OCI-LY7 (cell line): ENCODE measurements around the gene AP3M1. TPM values are rescaled to one million over a fixed set of nuclear protein-coding genes. Genes with fewer than 3 reads are reported as not detected.

Experiments used
- BruUV-seq: library from RNA; stranded (reverse); fragments of 400-500 nt; replicated peaks from 2 replicates; lab custom pipeline; 2021; lab: Mats Ljungman, UMichigan
- CTCF ChIA-PET: fragments of 300-600 bp; sonication (Branson Sonifier 250); formaldehyde crosslinking; loops from one replicate; lab custom pipeline; 2022; ENCODE audit warnings: antibody characterized with exemption; ENCODE audit not compliant: unreplicated experiment; lab: Charles Lee
- POLR2A ChIA-PET: fragments of 300-600 bp; sonication (Branson Sonifier 250); formaldehyde crosslinking; loops from one replicate; lab custom pipeline; 2022; ENCODE audit warnings: antibody characterized with exemption; lab: Charles Lee
- DNase-seq: peaks from one replicate; pipeline ENCODE4 v3.0.0-alpha.2; 2015; ENCODE audit warnings: low spot score
- H2AFZ ChIP-seq: fragments of 200-600 bp; sonication (generic), shearing (Covaris generic); 2 replicates; pipeline ENCODE4 v1.6.1; 2014; ENCODE audit warnings: mild to moderate bottlenecking, antibody characterized with exemption, low read length, moderate library complexity
- H3K27ac ChIP-seq: fragments of 200-600 bp; sonication (generic); 2 replicates; pipeline ENCODE4 v1.5.1; 2014; ENCODE audit warnings: mixed run types, low read depth, mild to moderate bottlenecking, moderate library complexity, low read length, inconsistent platforms; ENCODE audit not compliant: poor library complexity, severe bottlenecking
- H3K36me3 ChIP-seq: fragments of 200-600 bp; sonication (generic); 2 replicates; pipeline ENCODE4 v1.6.1; 2014; ENCODE audit warnings: mild to moderate bottlenecking, antibody characterized with exemption, low read length, moderate library complexity, mixed read lengths; ENCODE audit not compliant: insufficient read depth
- H3K4me1 ChIP-seq: fragments of 200-600 bp; sonication (generic); 2 replicates; pipeline ENCODE4 v1.5.1; 2014; ENCODE audit warnings: mild to moderate bottlenecking, low read length; ENCODE audit not compliant: insufficient read depth, poor library complexity, severe bottlenecking
- H3K4me2 ChIP-seq: fragments of 200-600 bp; sonication (generic); 2 replicates; pipeline ENCODE4 v1.6.1; 2014; ENCODE audit warnings: mild to moderate bottlenecking, low read length
- H3K4me3 ChIP-seq: fragments of 200-600 bp; sonication (generic); 2 replicates; pipeline ENCODE4 v1.5.1; 2014; ENCODE audit warnings: mild to moderate bottlenecking, low read depth, low read length; ENCODE audit not compliant: poor library complexity, severe bottlenecking
- H3K79me2 ChIP-seq: fragments of 200-600 bp; sonication (generic); 2 replicates; pipeline ENCODE4 v1.6.1; 2016; ENCODE audit warnings: low read depth, mild to moderate bottlenecking, low read length, moderate library complexity, mixed read lengths; ENCODE audit not compliant: insufficient read depth
- H3K9me2 ChIP-seq: fragments of 200-600 bp; sonication (generic); 2 replicates; pipeline ENCODE4 v1.6.1; 2016; ENCODE audit warnings: mild to moderate bottlenecking, low read length, mixed read lengths; ENCODE audit not compliant: insufficient read depth
- H3K9me3 ChIP-seq: fragments of 200-600 bp; sonication (generic); 2 replicates; pipeline ENCODE4 v1.6.1; 2014; ENCODE audit warnings: mild to moderate bottlenecking, mixed run types, low read length, mixed read lengths
- H4K20me1 ChIP-seq: fragments of 200-600 bp; sonication (generic); 2 replicates; pipeline ENCODE4 v1.6.1; 2014; ENCODE audit warnings: mild to moderate bottlenecking, antibody characterized with exemption, low read length, moderate library complexity, mixed read lengths; ENCODE audit not compliant: insufficient read depth
- CTCF ChIP-seq: fragments of 200-600 bp; sonication (generic); conservative IDR thresholded peaks from 2 replicates; pipeline ENCODE4 v1.5.1; 2014; ENCODE audit warnings: mild to moderate bottlenecking, antibody characterized with exemption, low read length, moderate library complexity, mixed read lengths
- EZH2phosphoT487 ChIP-seq: fragments of 200-600 bp; sonication (generic); IDR thresholded peaks from 2 replicates; pipeline ENCODE4 v1.6.1; 2018; ENCODE audit warnings: low read depth, borderline replicate concordance, mild to moderate bottlenecking, mixed run types, antibody characterized with exemption, low read length, moderate library complexity, mixed read lengths
- intact Hi-C: fragments of 100-400 bp; cut with micrococcal nuclease; formaldehyde crosslinking; loops from one replicate; pipeline ENCODE4 v1.10.0; 2022; ENCODE audit not compliant: unreplicated experiment
- total RNA-seq, 2 experiments: library from RNA; depleted of rRNA in 1 of 2; stranded (reverse); fragments of >200 nt in 1 of 2; shearing (Covaris generic) in 1 of 2; gene quantifications; 2 replicates each; pipeline ENCODE4 v1.2.3, GENCODE V29; 2014 to 2022

AP3M1 gene
- total RNA-seq, 2 experiments from 2014 or later = 35.5 to 54.2 TPM

- Histone ChIP-seq H3K4me2 (no peak overlapping the region), H4K20me1 (no peaks in the 10 kb centered on the region), H3K27ac (no peak overlapping the region), H2AFZ (no peak overlapping the region), H3K4me3 (no peak overlapping the region), H3K36me3 (peaks cover 6% of the 10 kb centered on the region; the same call in 1 of the 2 replicates), H3K9me3 (no peaks in the 10 kb centered on the region), H3K79me2 (no peaks in the 10 kb centered on the region), H3K4me1 (peaks cover 12% of the 10 kb centered on the region), H3K9me2 (no peaks in the 10 kb centered on the region)
- no peak for TF ChIP-seq EZH2phosphoT487
- no peak for TF ChIP-seq CTCF
- CTCF ChIA-PET = no interaction called here
- BruUV-seq = no TSS peak
- no peak for DNase-seq
- POLR2A ChIA-PET = no interaction called here
- intact Hi-C loops = loop anchor here (5.0 kb wide), 1 partner anchor 48 kb away; no protein-coding TSS in a partner anchor
Measured at GRCh38 chr10:74084955-74085354, 65.7 kb downstream of the AP3M1 start.

GRCh38 chr10:74083304-74083703 lies 67.3 kb downstream of the AP3M1 start:
- no peak overlapping the region for H3K4me3 ChIP-seq
- DNase-seq = no peak
- no peak overlapping the region for H3K27ac ChIP-seq
- H3K9me3 ChIP-seq = no peaks in the 10 kb centered on the region
- intact Hi-C loops = loop anchor here (5.0 kb wide), 1 partner anchor 46 kb away; no protein-coding TSS in a partner anchor
- TF ChIP-seq CTCF (no peak), EZH2phosphoT487 (no peak)
- no peaks in the 10 kb centered on the region for H4K20me1 ChIP-seq
- no peaks in the 10 kb centered on the region for H3K9me2 ChIP-seq
- no peaks in the 10 kb centered on the region for H3K79me2 ChIP-seq
- ChIA-PET POLR2A (interaction anchor here (0.7 to 1.5 kb wide), 3 partner anchors 20 to 1139 kb away, joined by 3 to 4 read pairs (median 3); no protein-coding TSS in a partner anchor), CTCF (interaction anchor here (0.8 kb wide), 1 partner anchor 204 kb away, joined by 3 read pairs; no protein-coding TSS in a partner anchor)
- no peak overlapping the region for H3K4me2 ChIP-seq
- peaks cover 6% of the 10 kb centered on the region; the same call in 1 of the 2 replicates for H3K36me3 ChIP-seq
- BruUV-seq = no TSS peak
- no peak overlapping the region for H2AFZ ChIP-seq
- peaks cover 28% of the 10 kb centered on the region for H3K4me1 ChIP-seq
